Measurements from ENCODE around the gene NKX1-2.
A peak's percentile ranks its signal among the peaks of the same experiment; 100 is the strongest.

NKX1-2 gene

GRCh38 chr10:124462348-124462695 is 12.5 kb upstream of the NKX1-2 start:
- no peak for DNase-seq (ENCODE audit: extremely low read depth, low read depth)
- peak overlapping the region; percentile 52 for H3K4me3 ChIP-seq (replicated peaks; ENCODE audit: low read depth, low read length)
- no peak for TF ChIP-seq CTCF (IDR thresholded peaks at IDR 0.05; ENCODE audit: low read depth, low read length, missing control alignments)

GRCh38 chr10:124461642-124462347 is 12.0 kb upstream of the NKX1-2 start, which contains the start of gene LHPP:
LHPP (plus strand) TSS chr10:124461823; CDS start chr10:124461863, 40 bp downstream.
- DNase-seq (ENCODE audit: extremely low read depth, low read depth), result peak; percentile 15
- TF ChIP-seq CTCF (IDR thresholded peaks at IDR 0.05; ENCODE audit: low read depth, low read length, missing control alignments), result no peak
- peak within 1 kb of the TSS; percentile 52 for H3K4me3 ChIP-seq (replicated peaks; ENCODE audit: low read depth, low read length)

- DNase-seq (ENCODE audit: extremely low read depth, low read depth), result no peak
- TF ChIP-seq CTCF (IDR thresholded peaks at IDR 0.05; ENCODE audit: low read depth, low read length, missing control alignments), result no peak
- no peak overlapping the region for H3K4me3 ChIP-seq (replicated peaks; ENCODE audit: low read depth, low read length)
Measured at GRCh38 chr10:124460144-124460543, 10.3 kb upstream of the NKX1-2 start.

- H3K4me3 ChIP-seq (replicated peaks; ENCODE audit: low read depth, low read length), result no peak overlapping the region
- no peak for TF ChIP-seq CTCF (IDR thresholded peaks at IDR 0.05; ENCODE audit: low read depth, low read length, missing control alignments)
- no peak for DNase-seq (ENCODE audit: extremely low read depth, low read depth)
Measured at GRCh38 chr10:124459395-124459794, 9.6 kb upstream of the NKX1-2 start.

- no peak for TF ChIP-seq CTCF (IDR thresholded peaks at IDR 0.05; ENCODE audit: low read depth, low read length, missing control alignments)
- DNase-seq (ENCODE audit: extremely low read depth, low read depth), result no peak
- no peak overlapping the region for H3K4me3 ChIP-seq (replicated peaks; ENCODE audit: low read depth, low read length)
Measured at GRCh38 chr10:124458889-124459288, 9.1 kb upstream of the NKX1-2 start.

GRCh38 chr10:124458473-124458872 is 8.6 kb upstream of the NKX1-2 start:
- no peak for TF ChIP-seq CTCF (IDR thresholded peaks at IDR 0.05; ENCODE audit: low read depth, low read length, missing control alignments)
- no peak for DNase-seq (ENCODE audit: extremely low read depth, low read depth)
- no peak overlapping the region for H3K4me3 ChIP-seq (replicated peaks; ENCODE audit: low read depth, low read length)

- TF ChIP-seq CTCF (IDR thresholded peaks at IDR 0.05; ENCODE audit: low read depth, low read length, missing control alignments), result no peak
- H3K4me3 ChIP-seq (replicated peaks; ENCODE audit: low read depth, low read length), result no peak overlapping the region
- DNase-seq (ENCODE audit: extremely low read depth, low read depth), result no peak
Measured at GRCh38 chr10:124455441-124455840, 5.6 kb upstream of the NKX1-2 start.
